Fibroblast of the conjunctiva (primary cell): Measurements from ENCODE around the gene LDB2.

ENCODE experiments used
- DNase-seq: peaks from one replicate; pipeline ENCODE4 v3.0.0-alpha.2; 2010; ENCODE audit warnings: low read depth

The LDB2 gene

DNA sequence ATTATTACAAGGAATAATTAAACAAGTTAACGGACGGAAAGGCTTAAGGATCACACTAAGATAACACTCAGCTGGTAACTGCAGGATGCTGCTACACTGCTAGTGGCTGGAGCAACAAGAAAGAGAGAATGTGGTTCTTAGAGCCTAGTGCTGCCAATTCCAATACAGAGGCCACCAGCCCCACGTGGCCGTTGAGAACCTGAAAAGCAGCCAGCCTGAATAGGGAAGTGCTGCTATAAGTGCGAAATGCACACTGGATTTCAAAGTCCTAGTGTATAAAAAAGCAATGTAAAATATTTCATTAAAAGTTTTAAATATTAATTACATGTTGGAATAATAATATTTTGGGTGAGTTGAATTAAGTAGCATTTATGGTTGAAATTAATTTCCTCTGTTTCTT lies 414.9 kb downstream of the LDB2 start:
- DNase-seq: no peak

DNA sequence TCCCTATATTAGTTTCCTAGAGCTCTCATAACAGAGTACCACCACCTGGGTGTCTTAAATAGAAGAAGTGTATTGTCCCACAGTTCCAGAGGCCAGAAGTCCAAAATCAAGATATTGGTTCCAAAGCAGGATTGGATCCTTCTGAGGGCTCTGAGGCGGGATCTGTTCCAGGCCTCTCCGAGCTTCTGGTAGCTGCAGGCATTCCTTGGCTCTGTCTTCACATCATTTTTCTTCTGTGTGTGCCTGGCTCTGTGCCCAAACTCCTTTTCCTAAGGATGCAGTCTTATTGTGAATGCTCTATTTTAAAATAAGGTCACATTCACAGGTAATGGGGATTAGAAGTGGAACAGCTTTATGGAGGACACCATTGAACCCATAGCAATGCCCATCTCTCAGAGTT lies 418.4 kb downstream of the LDB2 start:
- DNase-seq: no peak

DNA sequence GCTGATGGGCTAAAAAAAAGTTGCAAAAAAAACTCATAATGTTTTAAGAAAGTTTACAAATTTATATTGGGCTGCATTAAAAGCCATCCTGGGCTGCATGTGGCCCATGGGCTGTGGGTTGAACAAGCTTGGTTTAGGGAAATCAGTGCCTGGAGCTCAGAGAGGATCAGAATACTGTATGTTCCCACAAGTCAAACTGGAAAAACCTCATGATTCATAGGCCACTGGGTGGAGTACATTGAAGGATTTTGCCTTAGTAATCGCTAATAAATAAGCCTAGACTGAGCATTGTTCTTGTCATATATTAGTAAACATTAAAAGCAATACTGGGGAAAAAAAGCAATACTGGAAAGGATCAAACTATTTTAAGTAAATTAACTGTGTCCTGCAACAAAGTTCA lies 425.9 kb downstream of the LDB2 start:
- no peak for DNase-seq

DNA sequence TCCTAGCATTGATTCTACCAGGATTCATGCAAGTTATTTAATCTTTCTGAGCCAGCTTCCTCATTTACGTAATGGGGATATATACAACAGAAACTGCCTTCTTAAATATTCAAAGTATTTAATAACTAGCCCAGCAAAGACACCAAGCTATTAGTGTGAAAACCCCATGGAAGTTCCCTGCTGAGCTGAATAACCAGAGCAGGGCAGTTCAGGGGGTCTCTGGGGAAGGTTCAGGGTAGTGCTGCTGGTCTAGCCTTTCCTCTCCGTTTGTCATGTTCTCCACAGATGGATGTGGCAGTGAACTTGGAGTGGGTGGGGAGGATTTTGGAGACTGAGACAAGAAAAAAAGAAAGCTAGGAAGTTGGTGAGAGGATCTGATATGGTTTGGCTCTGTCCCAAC lies 431.4 kb downstream of the LDB2 start:
- DNase-seq: no peak

DNA sequence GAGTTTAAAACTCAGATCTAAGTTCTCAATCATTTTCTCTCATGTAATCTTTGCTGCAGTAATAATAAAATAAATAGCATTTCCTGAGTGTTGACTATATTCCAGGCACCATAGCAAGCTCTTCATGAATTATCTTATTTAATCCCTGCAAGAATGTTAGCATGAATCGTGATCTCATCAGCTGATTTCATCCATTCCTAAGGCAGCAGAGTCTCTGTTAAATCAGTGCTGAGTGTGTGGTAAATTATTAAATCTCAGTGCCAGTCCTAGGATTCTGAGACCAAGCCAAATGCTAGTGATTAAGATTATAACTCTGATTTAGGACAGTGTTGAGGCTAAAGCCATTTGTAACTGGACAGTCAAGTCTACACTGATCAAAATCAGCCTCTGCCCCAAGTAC lies 431.9 kb downstream of the LDB2 start:
- DNase-seq: no peak

DNA sequence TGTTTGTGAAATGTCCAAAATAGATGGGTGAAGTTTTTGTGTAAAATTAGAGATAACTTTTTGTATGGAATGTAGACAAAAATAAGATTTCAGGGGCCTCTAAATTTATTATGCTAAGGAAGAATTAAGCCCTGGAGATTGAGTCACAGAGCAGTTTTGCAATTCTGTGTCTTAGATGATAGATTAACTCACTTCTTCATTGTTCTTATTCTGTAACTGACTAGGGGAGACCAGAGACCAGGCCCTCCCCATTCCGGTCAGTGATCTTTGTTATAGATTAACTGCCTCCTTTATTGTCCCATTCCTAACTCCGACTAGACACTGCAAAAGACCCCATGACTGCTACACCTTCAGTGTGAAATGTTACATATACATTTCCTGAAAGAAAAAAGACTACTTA lies 433.8 kb downstream of the LDB2 start:
- no peak for DNase-seq

DNA sequence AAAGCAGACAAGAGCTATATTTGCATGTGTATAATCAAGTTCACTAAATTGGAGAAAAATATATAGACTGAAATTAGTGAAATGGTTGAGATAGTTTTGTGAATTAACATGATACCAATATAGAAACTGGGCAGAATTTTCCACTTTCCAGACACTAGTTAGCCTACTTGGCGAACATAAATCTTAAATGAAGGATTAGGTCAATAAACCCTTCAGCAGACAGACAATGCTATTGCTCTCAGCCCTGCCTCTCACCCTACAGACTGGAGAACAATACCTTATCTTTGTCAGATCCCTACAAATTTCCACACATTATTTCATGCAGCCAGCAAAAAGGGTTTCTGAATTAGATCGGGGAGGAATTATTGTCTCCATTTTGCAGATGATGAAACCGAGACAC lies 435.8 kb downstream of the LDB2 start:
- no peak for DNase-seq

DNA sequence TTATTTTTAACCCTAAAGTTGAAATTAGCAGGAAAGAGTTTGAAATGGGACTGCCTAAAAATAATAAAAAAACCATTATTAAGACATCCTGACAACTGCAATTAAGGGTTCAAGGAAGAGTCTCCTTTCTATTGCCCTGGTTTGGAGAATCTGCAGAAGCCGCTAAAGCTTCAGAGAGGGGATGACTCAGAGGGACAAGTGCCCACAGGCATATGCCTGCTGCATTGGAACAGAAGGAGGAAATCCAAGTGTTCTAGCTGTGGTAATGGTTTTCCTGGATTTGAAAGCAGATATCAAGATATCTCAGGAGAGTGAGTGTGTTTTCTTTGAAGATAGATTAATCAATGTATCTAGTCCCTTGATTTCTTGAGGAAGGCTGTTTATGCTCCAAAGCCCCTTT lies 437.1 kb downstream of the LDB2 start:
- DNase-seq: no peak

DNA sequence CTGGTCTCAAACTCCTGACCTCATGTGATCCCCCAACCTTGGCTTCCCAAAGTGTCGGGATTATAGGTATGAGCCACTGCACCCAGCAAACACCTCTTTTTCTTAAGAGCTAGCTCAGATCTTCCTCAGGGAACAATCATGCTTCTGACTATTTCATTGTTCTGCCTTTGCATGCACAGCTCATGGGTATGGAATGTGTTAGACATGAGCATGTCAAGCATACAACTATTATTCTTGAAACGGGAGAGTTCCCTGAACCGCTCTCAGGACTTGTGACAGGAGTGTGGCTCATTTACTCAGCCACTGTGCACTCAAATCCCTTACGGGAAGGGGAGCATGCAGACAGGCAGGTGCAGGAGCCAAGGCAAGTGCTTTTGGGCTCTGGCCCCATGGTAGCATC lies 440.5 kb downstream of the LDB2 start:
- DNase-seq: no peak
